HS-27A (cell line): ENCODE measurements around the gene UROC1.
"Not testable (repeated sequence)": the region's sequence is repeated elsewhere in the genome, so short reads cannot be mapped to it uniquely, and the experiment has no call there.

Experiments used
- DNase-seq: peaks from one replicate; pipeline ENCODE4 v3.0.0-alpha.2; 2012; ENCODE audit warnings: low read depth, missing footprints

The UROC1 gene

GRCh38 chr3:126546549-126547239 lies 29.1 kb upstream of the UROC1 start:
- DNase-seq, result no peak

GRCh38 chr3:126546013-126546412 lies 28.4 kb upstream of the UROC1 start:
- DNase-seq, result no peak

- DNase-seq, result no peak
Observed at GRCh38 chr3:126545544-126545943, 28.0 kb upstream of the UROC1 start.

- DNase-seq, result no peak
Observed at GRCh38 chr3:126544596-126545281, 27.2 kb upstream of the UROC1 start.

- no peak for DNase-seq
Observed at GRCh38 chr3:126543457-126544061, 26.0 kb upstream of the UROC1 start.

GRCh38 chr3:126542340-126543241 lies 25.0 kb upstream of the UROC1 start:
- DNase-seq, result no peak

- no peak for DNase-seq
Observed at GRCh38 chr3:126541628-126542339, 24.2 kb upstream of the UROC1 start.

GRCh38 chr3:126540951-126541627 lies 23.5 kb upstream of the UROC1 start:
- DNase-seq, result no peak

GRCh38 chr3:126540342-126540849 lies 22.8 kb upstream of the UROC1 start:
- peak; percentile 91 for DNase-seq

- no peak for DNase-seq
Observed at GRCh38 chr3:126539558-126540250, 22.1 kb upstream of the UROC1 start.

GRCh38 chr3:126538966-126539365 lies 21.4 kb upstream of the UROC1 start:
- no peak for DNase-seq

- DNase-seq, result no peak
Observed at GRCh38 chr3:126538316-126538715, 20.7 kb upstream of the UROC1 start.

GRCh38 chr3:126537730-126538281 lies 20.2 kb upstream of the UROC1 start:
- DNase-seq, result no peak

GRCh38 chr3:126537116-126537729 lies 19.6 kb upstream of the UROC1 start:
- no peak for DNase-seq

- DNase-seq, result no peak
Observed at GRCh38 chr3:126536126-126536525, 18.6 kb upstream of the UROC1 start.

GRCh38 chr3:126535636-126536035 lies 18.1 kb upstream of the UROC1 start:
- no peak for DNase-seq

- not testable (repeated sequence) for DNase-seq
Observed at GRCh38 chr3:126534716-126535115, 17.1 kb upstream of the UROC1 start.

GRCh38 chr3:126533506-126533905 lies 15.9 kb upstream of the UROC1 start:
- no peak for DNase-seq

- DNase-seq, result no peak
Observed at GRCh38 chr3:126531051-126531330, 13.4 kb upstream of the UROC1 start.
